ENCODE data around the gene TMEM109.

The TMEM109 gene

DNA sequence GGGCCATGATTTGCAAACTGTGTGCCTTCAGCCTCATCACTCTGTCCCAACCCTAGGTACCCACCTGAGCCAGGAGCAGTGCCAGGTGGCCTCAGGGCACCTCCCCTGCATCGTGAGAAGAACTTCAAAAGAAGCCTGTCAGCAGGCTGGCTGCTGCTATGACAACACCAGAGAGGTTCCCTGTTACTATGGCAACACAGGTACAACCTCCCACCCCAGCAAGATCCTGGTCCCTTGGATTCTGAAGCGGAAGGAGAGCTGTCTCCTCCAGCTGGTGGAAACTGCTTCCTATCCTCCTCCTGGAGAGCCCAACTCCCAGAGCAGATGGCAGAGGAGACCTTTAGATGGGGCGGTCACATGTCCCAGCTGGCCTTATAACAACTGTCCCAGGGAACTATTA lies 43.7 kb upstream of the TMEM109 start:
- TF ChIP-seq ZNF8 (CRISPR knock-in tag; IDR thresholded peaks at IDR 0.05) (no peak), RARB (CRISPR knock-in tag; IDR thresholded peaks at IDR 0.05) (no peak), TOX (CRISPR knock-in tag; IDR thresholded peaks at IDR 0.05; ENCODE audit: borderline replicate concordance) (no peak), CSDC2 (CRISPR knock-in tag; IDR thresholded peaks at IDR 0.05) (no peak), SNAI2 (CRISPR knock-in tag; IDR thresholded peaks at IDR 0.05) (no peak), OSR1 (CRISPR knock-in tag; IDR thresholded peaks at IDR 0.05) (no peak), ARNTL (CRISPR knock-in tag; IDR thresholded peaks at IDR 0.05; ENCODE audit: borderline replicate concordance, low read depth) (no peak), PPARA (CRISPR knock-in tag; IDR thresholded peaks at IDR 0.05; ENCODE audit: borderline replicate concordance) (no peak), ZFP3 (CRISPR knock-in tag; IDR thresholded peaks at IDR 0.05) (no peak), ZC3H10 (CRISPR knock-in tag; IDR thresholded peaks at IDR 0.05) (no peak), ZFP30 (CRISPR knock-in tag; IDR thresholded peaks at IDR 0.05) (no peak), ESRRG (CRISPR knock-in tag; IDR thresholded peaks at IDR 0.05) (no peak), ISL1 (CRISPR knock-in tag; IDR thresholded peaks at IDR 0.05) (no peak), ZNF70 (CRISPR knock-in tag; IDR thresholded peaks at IDR 0.05) (no peak), GLIS3 (CRISPR knock-in tag; IDR thresholded peaks at IDR 0.05) (no peak), BACH2 (CRISPR knock-in tag; IDR thresholded peaks at IDR 0.05; ENCODE audit: borderline replicate concordance) (no peak)
- TF ChIP-seq, protein P1, sequence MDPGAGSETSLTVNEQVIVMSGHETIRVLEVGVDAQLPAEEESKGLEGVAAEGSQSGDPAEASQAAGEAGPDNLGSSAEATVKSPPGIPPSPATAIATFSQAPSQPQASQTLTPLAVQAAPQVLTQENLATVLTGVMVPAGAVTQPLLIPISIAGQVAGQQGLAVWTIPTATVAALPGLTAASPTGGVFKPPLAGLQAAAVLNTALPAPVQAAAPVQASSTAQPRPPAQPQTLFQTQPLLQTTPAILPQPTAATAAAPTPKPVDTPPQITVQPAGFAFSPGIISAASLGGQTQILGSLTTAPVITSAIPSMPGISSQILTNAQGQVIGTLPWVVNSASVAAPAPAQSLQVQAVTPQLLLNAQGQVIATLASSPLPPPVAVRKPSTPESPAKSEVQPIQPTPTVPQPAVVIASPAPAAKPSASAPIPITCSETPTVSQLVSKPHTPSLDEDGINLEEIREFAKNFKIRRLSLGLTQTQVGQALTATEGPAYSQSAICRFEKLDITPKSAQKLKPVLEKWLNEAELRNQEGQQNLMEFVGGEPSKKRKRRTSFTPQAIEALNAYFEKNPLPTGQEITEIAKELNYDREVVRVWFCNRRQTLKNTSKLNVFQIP (CRISPR knock-in tag; IDR thresholded peaks at IDR 0.05; ENCODE audit: borderline replicate concordance, low read depth) = no peak
- TF ChIP-seq, protein P2, sequence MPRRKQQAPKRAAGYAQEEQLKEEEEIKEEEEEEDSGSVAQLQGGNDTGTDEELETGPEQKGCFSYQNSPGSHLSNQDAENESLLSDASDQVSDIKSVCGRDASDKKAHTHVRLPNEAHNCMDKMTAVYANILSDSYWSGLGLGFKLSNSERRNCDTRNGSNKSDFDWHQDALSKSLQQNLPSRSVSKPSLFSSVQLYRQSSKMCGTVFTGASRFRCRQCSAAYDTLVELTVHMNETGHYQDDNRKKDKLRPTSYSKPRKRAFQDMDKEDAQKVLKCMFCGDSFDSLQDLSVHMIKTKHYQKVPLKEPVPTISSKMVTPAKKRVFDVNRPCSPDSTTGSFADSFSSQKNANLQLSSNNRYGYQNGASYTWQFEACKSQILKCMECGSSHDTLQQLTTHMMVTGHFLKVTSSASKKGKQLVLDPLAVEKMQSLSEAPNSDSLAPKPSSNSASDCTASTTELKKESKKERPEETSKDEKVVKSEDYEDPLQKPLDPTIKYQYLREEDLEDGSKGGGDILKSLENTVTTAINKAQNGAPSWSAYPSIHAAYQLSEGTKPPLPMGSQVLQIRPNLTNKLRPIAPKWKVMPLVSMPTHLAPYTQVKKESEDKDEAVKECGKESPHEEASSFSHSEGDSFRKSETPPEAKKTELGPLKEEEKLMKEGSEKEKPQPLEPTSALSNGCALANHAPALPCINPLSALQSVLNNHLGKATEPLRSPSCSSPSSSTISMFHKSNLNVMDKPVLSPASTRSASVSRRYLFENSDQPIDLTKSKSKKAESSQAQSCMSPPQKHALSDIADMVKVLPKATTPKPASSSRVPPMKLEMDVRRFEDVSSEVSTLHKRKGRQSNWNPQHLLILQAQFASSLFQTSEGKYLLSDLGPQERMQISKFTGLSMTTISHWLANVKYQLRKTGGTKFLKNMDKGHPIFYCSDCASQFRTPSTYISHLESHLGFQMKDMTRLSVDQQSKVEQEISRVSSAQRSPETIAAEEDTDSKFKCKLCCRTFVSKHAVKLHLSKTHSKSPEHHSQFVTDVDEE (CRISPR knock-in tag; IDR thresholded peaks at IDR 0.05) = no peak
- TF ChIP-seq, protein P3, sequence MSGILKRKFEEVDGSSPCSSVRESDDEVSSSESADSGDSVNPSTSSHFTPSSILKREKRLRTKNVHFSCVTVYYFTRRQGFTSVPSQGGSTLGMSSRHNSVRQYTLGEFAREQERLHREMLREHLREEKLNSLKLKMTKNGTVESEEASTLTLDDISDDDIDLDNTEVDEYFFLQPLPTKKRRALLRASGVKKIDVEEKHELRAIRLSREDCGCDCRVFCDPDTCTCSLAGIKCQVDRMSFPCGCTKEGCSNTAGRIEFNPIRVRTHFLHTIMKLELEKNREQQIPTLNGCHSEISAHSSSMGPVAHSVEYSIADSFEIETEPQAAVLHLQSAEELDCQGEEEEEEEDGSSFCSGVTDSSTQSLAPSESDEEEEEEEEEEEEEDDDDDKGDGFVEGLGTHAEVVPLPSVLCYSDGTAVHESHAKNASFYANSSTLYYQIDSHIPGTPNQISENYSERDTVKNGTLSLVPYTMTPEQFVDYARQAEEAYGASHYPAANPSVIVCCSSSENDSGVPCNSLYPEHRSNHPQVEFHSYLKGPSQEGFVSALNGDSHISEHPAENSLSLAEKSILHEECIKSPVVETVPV (CRISPR knock-in tag; IDR thresholded peaks at IDR 0.05) = no peak
- TF ChIP-seq, protein P4, sequence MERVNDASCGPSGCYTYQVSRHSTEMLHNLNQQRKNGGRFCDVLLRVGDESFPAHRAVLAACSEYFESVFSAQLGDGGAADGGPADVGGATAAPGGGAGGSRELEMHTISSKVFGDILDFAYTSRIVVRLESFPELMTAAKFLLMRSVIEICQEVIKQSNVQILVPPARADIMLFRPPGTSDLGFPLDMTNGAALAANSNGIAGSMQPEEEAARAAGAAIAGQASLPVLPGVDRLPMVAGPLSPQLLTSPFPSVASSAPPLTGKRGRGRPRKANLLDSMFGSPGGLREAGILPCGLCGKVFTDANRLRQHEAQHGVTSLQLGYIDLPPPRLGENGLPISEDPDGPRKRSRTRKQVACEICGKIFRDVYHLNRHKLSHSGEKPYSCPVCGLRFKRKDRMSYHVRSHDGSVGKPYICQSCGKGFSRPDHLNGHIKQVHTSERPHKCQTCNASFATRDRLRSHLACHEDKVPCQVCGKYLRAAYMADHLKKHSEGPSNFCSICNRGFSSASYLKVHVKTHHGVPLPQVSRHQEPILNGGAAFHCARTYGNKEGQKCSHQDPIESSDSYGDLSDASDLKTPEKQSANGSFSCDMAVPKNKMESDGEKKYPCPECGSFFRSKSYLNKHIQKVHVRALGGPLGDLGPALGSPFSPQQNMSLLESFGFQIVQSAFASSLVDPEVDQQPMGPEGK (CRISPR knock-in tag; IDR thresholded peaks at IDR 0.05; ENCODE audit: borderline replicate concordance) = no peak
- ATAC-seq = no peak

DNA sequence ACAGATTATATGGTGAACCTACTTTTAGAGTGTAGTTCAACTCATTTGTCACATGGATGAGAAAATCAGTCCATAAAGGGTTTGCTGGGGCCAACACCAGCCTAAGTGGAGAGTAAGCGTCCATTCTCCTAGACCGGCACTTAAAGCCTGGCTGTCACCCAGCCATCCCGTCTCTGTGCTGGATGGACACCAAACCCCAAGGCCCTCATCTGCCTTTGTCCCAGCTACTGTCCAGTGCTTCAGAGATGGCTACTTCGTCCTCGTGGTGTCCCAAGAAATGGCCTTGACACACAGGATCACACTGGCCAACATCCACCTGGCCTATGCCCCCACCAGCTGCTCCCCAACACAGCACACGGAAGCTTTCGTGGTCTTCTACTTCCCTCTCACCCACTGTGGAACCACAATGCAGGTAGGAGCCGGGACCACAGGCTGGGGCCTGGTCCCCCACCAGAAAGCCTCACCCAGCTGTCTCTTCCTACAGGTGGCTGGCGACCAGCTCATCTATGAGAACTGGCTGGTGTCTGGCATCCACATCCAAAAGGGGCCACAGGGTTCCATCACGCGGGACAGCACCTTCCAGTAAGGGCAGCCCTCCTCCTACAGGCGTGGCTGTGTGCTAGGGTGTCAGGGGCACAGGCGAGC lies 43.1 kb upstream of the TMEM109 start:
- no peak for TF ChIP-seq ISL1 (CRISPR knock-in tag; IDR thresholded peaks at IDR 0.05)
- no peak for TF ChIP-seq ZFP30 (CRISPR knock-in tag; IDR thresholded peaks at IDR 0.05)
- TF ChIP-seq, protein P5, sequence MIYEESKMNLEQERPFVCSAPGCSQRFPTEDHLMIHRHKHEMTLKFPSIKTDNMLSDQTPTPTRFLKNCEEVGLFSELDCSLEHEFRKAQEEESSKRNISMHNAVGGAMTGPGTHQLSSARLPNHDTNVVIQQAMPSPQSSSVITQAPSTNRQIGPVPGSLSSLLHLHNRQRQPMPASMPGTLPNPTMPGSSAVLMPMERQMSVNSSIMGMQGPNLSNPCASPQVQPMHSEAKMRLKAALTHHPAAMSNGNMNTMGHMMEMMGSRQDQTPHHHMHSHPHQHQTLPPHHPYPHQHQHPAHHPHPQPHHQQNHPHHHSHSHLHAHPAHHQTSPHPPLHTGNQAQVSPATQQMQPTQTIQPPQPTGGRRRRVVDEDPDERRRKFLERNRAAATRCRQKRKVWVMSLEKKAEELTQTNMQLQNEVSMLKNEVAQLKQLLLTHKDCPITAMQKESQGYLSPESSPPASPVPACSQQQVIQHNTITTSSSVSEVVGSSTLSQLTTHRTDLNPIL (CRISPR knock-in tag; IDR thresholded peaks at IDR 0.05; ENCODE audit: low read depth) = no peak
- TF ChIP-seq, protein P1 (CRISPR knock-in tag; IDR thresholded peaks at IDR 0.05; ENCODE audit: borderline replicate concordance, low read depth) = no peak
- ATAC-seq = no peak

All from SK-N-SH treated with all-trans-retinoic acid at 6 μM for 48 hours (cell line).